ENCODE measurements around the gene RPS16. TPM values are rescaled to one million over a fixed set of nuclear protein-coding genes. Genes with fewer than 3 reads are reported as not detected.

Gene RPS16
- total and polyA plus RNA-seq, 9 of the 15 experiments (the other 6 are each of a cell fraction or from before 2014, with no cell fraction given) = 82.6 to 3,671 (median 2,204) TPM

DNA sequence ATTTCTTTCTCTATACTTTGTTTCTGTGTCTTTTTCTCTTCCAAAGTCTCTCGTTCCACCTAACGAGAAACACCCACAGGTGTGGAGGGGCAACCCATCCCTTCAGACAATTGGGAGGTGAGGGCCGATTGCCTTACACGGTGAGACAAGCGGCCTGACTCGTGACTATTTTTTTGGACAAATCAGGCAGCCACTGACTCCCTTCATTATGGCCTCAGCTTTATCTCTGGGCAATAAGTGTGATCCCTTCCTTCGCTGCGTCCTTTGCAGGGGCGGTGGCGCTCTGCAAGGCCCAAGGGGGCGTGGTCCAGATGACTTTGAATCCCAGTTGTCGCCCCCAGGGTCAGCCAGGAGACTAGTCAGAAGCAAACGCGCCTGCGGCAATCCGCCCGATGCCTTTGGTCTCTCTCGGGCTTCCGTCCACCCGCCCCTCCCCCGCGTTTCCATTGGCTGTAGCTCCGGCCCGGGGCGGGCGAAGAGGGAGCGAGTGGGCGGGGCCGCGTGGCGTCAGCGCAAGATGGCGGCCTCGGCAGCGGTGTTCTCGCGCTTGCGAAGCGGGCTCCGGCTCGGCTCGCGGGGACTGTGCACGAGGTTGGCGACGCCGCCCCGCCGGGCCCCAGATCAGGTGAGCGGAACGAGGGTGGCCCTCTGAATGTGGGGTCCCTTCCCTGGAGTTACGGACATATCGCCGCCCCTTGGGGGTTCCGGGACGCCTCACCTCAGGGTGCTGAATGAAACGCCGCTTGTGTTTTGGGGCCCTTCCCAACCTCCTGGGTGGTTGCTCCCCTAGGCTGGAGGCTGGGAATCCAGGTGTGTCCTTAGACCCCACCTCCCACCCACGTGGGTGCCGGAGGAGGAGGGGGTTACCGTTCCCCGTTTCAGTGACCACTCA is 44.8 kb upstream of the RPS16 start, which contains the start of gene TIMM50 (continued):
- TF ChIP-seq, protein P1, sequence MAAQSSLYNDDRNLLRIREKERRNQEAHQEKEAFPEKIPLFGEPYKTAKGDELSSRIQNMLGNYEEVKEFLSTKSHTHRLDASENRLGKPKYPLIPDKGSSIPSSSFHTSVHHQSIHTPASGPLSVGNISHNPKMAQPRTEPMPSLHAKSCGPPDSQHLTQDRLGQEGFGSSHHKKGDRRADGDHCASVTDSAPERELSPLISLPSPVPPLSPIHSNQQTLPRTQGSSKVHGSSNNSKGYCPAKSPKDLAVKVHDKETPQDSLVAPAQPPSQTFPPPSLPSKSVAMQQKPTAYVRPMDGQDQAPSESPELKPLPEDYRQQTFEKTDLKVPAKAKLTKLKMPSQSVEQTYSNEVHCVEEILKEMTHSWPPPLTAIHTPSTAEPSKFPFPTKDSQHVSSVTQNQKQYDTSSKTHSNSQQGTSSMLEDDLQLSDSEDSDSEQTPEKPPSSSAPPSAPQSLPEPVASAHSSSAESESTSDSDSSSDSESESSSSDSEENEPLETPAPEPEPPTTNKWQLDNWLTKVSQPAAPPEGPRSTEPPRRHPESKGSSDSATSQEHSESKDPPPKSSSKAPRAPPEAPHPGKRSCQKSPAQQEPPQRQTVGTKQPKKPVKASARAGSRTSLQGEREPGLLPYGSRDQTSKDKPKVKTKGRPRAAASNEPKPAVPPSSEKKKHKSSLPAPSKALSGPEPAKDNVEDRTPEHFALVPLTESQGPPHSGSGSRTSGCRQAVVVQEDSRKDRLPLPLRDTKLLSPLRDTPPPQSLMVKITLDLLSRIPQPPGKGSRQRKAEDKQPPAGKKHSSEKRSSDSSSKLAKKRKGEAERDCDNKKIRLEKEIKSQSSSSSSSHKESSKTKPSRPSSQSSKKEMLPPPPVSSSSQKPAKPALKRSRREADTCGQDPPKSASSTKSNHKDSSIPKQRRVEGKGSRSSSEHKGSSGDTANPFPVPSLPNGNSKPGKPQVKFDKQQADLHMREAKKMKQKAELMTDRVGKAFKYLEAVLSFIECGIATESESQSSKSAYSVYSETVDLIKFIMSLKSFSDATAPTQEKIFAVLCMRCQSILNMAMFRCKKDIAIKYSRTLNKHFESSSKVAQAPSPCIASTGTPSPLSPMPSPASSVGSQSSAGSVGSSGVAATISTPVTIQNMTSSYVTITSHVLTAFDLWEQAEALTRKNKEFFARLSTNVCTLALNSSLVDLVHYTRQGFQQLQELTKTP (IDR thresholded peaks at IDR 0.05; ENCODE audit: low read depth in 1 of 2, partially characterized antibody in 2 of 2) = peak in 1 of 2 experiments; percentile 53
- TF ChIP-seq CTBP1 (IDR thresholded peaks at IDR 0.05; ENCODE audit: borderline replicate concordance) = peak; percentile 90
- TF ChIP-seq, protein P2, sequence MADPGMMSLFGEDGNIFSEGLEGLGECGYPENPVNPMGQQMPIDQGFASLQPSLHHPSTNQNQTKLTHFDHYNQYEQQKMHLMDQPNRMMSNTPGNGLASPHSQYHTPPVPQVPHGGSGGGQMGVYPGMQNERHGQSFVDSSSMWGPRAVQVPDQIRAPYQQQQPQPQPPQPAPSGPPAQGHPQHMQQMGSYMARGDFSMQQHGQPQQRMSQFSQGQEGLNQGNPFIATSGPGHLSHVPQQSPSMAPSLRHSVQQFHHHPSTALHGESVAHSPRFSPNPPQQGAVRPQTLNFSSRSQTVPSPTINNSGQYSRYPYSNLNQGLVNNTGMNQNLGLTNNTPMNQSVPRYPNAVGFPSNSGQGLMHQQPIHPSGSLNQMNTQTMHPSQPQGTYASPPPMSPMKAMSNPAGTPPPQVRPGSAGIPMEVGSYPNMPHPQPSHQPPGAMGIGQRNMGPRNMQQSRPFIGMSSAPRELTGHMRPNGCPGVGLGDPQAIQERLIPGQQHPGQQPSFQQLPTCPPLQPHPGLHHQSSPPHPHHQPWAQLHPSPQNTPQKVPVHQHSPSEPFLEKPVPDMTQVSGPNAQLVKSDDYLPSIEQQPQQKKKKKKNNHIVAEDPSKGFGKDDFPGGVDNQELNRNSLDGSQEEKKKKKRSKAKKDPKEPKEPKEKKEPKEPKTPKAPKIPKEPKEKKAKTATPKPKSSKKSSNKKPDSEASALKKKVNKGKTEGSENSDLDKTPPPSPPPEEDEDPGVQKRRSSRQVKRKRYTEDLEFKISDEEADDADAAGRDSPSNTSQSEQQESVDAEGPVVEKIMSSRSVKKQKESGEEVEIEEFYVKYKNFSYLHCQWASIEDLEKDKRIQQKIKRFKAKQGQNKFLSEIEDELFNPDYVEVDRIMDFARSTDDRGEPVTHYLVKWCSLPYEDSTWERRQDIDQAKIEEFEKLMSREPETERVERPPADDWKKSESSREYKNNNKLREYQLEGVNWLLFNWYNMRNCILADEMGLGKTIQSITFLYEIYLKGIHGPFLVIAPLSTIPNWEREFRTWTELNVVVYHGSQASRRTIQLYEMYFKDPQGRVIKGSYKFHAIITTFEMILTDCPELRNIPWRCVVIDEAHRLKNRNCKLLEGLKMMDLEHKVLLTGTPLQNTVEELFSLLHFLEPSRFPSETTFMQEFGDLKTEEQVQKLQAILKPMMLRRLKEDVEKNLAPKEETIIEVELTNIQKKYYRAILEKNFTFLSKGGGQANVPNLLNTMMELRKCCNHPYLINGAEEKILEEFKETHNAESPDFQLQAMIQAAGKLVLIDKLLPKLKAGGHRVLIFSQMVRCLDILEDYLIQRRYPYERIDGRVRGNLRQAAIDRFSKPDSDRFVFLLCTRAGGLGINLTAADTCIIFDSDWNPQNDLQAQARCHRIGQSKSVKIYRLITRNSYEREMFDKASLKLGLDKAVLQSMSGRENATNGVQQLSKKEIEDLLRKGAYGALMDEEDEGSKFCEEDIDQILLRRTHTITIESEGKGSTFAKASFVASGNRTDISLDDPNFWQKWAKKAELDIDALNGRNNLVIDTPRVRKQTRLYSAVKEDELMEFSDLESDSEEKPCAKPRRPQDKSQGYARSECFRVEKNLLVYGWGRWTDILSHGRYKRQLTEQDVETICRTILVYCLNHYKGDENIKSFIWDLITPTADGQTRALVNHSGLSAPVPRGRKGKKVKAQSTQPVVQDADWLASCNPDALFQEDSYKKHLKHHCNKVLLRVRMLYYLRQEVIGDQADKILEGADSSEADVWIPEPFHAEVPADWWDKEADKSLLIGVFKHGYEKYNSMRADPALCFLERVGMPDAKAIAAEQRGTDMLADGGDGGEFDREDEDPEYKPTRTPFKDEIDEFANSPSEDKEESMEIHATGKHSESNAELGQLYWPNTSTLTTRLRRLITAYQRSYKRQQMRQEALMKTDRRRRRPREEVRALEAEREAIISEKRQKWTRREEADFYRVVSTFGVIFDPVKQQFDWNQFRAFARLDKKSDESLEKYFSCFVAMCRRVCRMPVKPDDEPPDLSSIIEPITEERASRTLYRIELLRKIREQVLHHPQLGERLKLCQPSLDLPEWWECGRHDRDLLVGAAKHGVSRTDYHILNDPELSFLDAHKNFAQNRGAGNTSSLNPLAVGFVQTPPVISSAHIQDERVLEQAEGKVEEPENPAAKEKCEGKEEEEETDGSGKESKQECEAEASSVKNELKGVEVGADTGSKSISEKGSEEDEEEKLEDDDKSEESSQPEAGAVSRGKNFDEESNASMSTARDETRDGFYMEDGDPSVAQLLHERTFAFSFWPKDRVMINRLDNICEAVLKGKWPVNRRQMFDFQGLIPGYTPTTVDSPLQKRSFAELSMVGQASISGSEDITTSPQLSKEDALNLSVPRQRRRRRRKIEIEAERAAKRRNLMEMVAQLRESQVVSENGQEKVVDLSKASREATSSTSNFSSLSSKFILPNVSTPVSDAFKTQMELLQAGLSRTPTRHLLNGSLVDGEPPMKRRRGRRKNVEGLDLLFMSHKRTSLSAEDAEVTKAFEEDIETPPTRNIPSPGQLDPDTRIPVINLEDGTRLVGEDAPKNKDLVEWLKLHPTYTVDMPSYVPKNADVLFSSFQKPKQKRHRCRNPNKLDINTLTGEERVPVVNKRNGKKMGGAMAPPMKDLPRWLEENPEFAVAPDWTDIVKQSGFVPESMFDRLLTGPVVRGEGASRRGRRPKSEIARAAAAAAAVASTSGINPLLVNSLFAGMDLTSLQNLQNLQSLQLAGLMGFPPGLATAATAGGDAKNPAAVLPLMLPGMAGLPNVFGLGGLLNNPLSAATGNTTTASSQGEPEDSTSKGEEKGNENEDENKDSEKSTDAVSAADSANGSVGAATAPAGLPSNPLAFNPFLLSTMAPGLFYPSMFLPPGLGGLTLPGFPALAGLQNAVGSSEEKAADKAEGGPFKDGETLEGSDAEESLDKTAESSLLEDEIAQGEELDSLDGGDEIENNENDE (IDR thresholded peaks at IDR 0.05; ENCODE audit: low read depth, low read length) = no peak
- TF ChIP-seq FOXP1 (CRISPR knock-in tag; IDR thresholded peaks at IDR 0.05) = peak; percentile 59; the same call in 1 of the 2 replicates
- peak; percentile 52 for TF ChIP-seq KDM5B (IDR thresholded peaks at IDR 0.05; ENCODE audit: insufficient replicate concordance, low read depth, low read length)
- TF ChIP-seq, protein P3, sequence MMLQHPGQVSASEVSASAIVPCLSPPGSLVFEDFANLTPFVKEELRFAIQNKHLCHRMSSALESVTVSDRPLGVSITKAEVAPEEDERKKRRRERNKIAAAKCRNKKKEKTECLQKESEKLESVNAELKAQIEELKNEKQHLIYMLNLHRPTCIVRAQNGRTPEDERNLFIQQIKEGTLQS (IDR thresholded peaks at IDR 0.05) = peak; percentile 52; the same call in 1 of the 2 replicates
- TF ChIP-seq, protein P3 (CRISPR knock-in tag; conservative IDR thresholded peaks at IDR 0.05) = 0 out of 2 replicates have a peak, but pooled peaks have one; percentile 49
- TF ChIP-seq YBX1 (IDR thresholded peaks at IDR 0.05) = no peak
- TF ChIP-seq KDM1A (IDR thresholded peaks at IDR 0.05) = peak in 1 of 2 experiments; percentile 43; a peak in 1 of 4 replicates
- peak; percentile 86; the same call in 1 of the 2 replicates for TF ChIP-seq RNF2 (IDR thresholded peaks at IDR 0.05)

All from K562 (cell line).